Measurements from ENCODE around the gene ST6GALNAC5.

ST6GALNAC5 gene

GRCh38 chr1:76933847-76934815 is 66.9 kb downstream of the ST6GALNAC5 start:
- DNase-seq (ENCODE audit: low read depth), result peak; percentile 16
- no peak for TF ChIP-seq CTCF (conservative IDR thresholded peaks at IDR 0.05; ENCODE audit: low read depth, low read length)
- no peak overlapping the region for H3K4me3 ChIP-seq (ENCODE audit: low read length)

- H3K4me3 ChIP-seq (ENCODE audit: low read length), result no peak overlapping the region
- DNase-seq (ENCODE audit: low read depth), result no peak
- no peak for TF ChIP-seq CTCF (conservative IDR thresholded peaks at IDR 0.05; ENCODE audit: low read depth, low read length)
Observed at GRCh38 chr1:76938304-76938703, 71.0 kb downstream of the ST6GALNAC5 start.

GRCh38 chr1:76939050-76939816 is 72.0 kb downstream of the ST6GALNAC5 start:
- no peak for TF ChIP-seq CTCF (conservative IDR thresholded peaks at IDR 0.05; ENCODE audit: low read depth, low read length)
- H3K4me3 ChIP-seq (ENCODE audit: low read length), result no peak overlapping the region
- peak; percentile 23 for DNase-seq (ENCODE audit: low read depth)

GRCh38 chr1:76939817-76940216 is 72.5 kb downstream of the ST6GALNAC5 start:
- H3K4me3 ChIP-seq (ENCODE audit: low read length), result no peak overlapping the region
- DNase-seq (ENCODE audit: low read depth), result no peak
- TF ChIP-seq CTCF (conservative IDR thresholded peaks at IDR 0.05; ENCODE audit: low read depth, low read length), result no peak

GRCh38 chr1:76940571-76941335 is 73.5 kb downstream of the ST6GALNAC5 start:
- H3K4me3 ChIP-seq (ENCODE audit: low read length), result no peak overlapping the region
- no peak for DNase-seq (ENCODE audit: low read depth)
- TF ChIP-seq CTCF (conservative IDR thresholded peaks at IDR 0.05; ENCODE audit: low read depth, low read length), result no peak

GRCh38 chr1:76942549-76942948 is 75.3 kb downstream of the ST6GALNAC5 start:
- TF ChIP-seq CTCF (conservative IDR thresholded peaks at IDR 0.05; ENCODE audit: low read depth, low read length), result no peak
- DNase-seq (ENCODE audit: low read depth), result no peak
- no peak overlapping the region for H3K4me3 ChIP-seq (ENCODE audit: low read length)

Measured in retinal pigment epithelial cell (primary cell).